HG03095 (cell line): Measurements from ENCODE around the gene NLRX1.
"Not testable (repeated sequence)": the region's sequence is repeated elsewhere in the genome, so short reads cannot be mapped to it uniquely, and the experiment has no call there.

Experiments used
- ATAC-seq: cut with Tn5 transposase; IDR thresholded peaks from one replicate; pipeline ENCODE4 v1.9.1; 2021; ENCODE audit warnings: moderate library complexity; ENCODE audit not compliant: unreplicated experiment

The NLRX1 gene

DNA sequence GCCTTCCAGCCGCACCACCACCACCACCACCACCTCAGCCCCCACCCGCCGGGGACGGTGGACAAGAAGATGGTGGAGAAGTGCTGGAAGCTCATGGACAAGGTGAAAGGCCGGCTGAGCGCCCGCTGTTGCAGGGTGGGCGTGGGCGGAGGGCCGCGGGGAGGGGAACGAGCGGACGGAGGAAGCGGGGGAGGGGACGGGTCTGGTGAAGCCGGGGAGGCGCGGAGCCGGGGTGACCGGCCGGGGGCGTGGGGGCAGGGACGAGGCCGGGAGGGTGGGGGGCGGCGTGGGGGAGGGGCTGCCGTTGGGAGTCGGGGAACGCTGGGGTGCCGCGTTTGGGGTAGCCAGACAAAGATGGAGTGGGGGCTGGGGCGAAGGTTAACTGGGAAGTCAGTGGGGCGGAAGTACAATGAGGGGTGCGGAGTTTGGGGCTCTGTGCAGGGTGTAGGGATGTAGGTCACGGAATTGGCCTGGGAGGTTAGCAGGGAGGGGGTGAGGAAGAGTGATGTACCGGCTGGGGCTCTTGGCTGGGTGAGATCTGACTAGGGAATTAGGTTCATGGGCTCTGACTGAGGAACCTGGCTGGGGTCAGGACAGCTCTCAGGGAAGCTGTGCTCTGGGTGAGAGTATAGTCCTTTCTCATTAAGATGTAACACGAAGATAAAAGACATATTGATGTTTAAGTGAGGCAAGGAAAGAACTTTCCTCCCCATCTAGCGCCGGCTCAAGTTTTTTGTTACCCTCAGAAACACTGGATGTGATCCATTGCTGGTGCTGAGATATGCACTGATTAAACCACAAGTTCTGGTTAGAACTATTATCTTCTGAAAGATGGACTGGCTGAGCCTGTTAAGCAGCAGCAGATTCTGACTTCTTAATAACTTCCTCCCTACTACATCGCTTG lies 38.2 kb downstream of the NLRX1 start:
- peak; percentile 22 for ATAC-seq

DNA sequence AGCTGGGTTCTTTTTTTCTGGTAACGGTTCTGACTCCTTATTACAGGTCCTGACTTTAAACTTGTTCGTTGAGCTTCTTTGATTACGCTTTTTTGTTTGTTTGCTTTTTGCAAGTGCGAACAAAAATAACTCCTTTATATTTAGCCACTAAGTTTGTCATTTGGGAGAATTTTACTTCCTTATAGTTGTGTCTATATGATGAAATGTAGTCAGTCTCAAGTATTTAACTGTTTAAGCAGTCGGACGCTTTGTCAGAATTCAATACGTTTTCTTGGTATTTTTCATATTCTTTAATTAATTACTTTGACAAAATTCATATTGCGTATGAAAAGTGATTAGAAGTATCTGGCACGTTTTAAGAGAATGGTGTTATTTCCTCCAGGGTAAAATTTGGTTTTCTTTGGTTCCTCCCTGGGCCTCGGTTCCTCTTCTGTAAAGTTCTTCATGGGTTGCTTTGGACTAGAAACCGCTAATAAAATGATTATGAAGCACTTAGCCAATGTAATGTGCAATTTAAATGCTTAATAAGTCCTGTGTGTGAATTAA lies 39.0 kb downstream of the NLRX1 start:
- ATAC-seq = no peak

DNA sequence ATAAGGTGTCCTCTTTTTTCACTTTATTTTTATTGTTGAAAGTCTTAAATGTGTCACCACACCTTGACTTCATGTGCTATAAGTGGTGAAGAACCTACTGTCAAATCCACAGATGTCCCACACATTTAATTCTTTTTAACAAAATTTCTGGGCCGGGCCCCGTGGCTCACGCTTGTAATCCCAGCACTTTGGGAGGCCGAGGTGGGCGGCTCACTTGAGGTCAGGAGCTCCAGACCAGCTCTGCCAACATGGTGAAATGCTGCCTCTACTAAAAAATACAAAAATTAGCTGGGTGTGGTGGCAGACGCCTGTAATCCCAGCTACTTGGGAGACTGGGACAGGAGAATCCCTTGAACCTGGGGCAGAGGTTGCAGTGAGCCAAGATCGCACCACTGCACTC lies 40.7 kb downstream of the NLRX1 start:
- no peak for ATAC-seq

DNA sequence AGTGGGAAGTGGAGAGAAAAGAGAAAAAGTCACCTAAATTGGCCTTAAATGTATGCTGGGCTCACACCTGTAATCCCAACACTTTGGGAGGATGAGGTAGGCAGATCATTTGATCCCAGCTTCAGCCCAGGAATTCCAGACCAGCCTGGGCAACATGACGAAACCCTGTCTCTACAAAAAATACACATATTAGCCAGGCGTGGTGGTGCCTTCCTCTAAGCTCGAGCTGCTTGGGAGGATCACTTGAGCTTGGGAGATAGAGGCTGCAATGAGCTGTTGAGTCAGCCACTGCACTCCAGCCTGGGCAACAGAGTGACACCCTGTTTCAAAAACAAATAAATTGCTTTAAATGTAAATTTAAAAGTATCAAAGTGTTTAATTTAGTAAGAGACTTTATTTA lies 41.5 kb downstream of the NLRX1 start:
- ATAC-seq = no peak

DNA sequence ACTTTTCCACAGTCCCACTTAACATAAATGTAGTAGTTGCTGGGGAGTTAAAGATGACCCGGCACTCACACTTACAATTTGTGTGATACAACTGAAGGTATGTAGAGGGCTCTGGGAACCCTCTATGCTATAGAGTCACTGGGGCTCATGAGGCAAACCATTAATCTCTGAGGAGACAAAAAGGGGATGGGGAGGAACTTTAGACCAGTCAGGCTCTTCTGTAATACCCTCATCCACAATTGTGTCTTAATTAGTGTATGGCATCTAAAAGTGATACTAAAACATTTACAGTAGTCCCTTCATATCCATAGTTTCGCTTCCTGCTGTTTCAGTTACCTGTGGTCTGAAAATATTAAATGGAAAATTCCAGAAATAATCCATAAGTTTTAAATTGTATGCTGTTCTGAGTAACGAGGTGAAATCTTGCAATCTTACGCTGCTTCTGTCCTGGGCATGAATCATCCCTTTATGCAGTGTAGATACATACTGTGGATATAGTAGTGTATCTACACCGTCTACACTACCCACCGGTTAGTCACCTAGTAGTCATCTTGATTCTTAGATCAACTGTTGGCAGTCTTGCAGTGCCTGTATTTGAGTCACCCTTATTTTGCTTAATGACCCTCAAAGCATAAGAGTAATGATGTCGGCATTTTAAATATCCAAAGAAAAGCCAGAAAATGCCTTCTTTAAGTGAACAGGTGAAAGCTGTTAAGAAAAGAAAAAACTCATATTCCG lies 49.8 kb downstream of the NLRX1 start:
- no peak for ATAC-seq

DNA sequence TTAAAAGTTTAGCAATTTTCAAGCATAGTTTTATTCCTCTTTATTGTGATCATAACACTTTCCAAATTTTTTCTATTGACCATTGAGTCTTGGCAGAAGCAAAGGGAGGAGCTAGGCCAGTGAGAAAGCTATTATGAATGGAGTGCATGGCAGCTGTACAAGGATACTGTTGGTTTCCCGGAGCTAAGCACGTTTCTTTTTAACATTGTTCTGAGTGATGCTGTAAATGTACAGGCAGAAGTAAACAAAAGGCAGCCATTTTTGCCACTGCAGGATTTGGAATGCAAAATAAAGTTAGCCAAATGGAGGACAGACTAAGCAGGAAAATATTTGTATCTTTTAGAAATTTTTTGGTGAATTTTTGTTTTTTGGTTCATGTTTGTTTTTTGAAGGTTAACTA lies 53.8 kb downstream of the NLRX1 start:
- no peak for ATAC-seq

DNA sequence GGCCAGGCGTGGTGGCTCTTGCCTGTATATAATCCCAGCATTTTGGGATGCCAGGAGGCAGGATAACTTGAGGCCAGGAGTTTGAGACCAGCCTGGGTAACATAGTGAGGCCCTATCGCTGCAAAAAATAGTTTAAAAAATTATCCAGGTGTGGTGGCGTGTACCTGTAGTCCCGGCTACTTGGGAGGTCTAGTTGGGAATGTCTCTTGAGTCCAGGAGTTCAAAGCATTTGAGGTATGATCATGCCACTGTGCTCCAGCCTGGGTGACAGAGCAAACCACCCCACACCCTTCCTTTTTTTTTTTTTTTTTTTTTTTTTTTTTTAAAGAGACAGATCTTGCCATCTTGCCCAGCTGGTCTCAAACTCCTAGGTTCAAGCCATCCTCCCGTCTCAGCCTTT lies 54.4 kb downstream of the NLRX1 start:
- no peak for ATAC-seq

DNA sequence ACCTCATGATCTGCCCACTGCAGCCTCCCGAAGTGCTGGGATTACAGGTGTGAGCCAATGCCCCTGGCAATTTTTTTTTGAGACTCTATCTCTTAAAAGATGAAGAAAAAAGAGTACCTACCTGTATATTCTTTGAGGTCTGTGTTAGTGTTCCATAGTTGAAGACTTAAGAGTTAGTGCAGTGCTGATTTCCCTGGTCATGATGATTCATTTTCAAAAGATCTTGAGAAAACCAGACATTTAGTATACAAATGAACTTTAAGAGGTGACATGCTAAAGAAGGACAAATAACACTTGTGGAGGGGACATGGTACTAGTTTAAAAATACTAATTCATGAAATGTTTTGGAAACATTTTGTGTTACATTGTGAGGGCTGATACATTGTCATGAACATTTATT lies 55.3 kb downstream of the NLRX1 start:
- no peak for ATAC-seq

DNA sequence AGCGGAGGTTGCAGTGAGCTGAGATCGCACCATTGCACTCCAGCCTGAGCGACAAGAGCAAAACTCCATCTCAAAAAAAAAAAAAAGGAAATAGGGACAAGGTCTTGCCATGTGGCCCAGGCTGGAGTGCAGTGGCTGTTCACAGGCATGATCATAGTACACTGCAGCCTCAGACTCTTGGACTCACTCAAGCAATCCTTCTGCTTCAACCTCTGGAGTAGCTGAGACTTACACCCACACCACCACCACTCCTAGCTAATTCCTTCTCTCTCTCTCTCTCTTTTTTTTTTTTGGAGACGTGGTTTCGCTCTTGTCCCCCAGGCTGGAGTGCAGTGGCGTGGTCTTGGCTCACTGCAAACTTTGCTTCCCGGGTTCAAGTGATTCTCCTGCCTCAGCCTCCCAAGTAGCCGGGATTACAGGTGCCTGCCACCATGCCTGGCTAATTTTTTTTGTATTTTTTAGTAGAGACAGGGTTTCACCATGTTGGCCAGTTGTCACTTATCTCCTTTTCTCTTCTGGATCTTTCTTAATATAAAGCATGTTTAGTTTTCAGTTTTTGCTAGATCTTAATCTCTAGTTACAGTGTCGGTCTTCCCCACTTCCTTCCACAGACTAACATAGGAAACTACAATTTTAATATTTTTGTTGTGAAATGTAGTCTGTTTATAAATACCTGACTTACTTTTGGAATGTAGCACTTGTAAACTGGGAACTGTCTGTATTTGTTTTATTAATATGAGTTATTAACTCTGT lies 60.2 kb downstream of the NLRX1 start:
- not testable (repeated sequence) for ATAC-seq

DNA sequence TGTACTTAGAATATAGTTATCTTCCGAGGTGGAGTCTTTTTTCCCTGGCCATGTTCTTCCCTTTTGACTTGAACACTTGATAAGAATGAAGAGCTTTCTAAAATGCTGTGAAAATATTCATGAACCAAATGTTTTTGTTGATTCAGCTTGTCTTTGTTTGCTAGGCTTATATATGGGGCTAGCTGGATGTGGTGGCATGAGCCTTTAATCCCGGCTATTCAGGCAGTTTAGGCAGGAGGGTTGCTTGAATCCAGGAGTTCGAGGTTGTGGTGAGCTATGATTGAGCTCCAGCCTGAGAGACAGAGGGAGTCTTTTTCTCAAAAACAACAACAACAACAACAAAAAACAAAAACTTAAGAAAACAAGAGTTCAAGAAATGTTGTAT lies 60.8 kb downstream of the NLRX1 start:
- ATAC-seq = no peak

DNA sequence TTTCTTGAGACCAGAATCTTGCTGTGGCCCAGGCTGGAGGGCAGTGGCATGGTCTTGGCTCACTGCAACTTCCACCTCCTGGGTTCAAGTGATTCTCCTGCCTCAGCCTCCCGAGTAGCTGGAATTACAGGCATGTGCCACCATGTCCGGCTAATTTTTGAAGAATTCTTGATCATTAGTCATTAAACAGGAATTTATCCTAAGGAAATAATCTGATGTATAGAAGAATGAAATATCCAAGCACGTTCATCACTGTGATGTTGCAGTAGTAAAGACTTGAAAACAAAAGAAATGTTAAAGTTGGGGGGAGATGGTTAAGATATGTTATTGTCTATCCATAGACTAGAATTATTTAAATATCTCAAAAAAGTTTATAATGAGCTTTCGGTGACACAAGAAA lies 61.2 kb downstream of the NLRX1 start:
- no peak for ATAC-seq
